GM18909 (cell line): ENCODE measurements around the gene TCHP.
"Not testable (repeated sequence)": the region's sequence is repeated elsewhere in the genome, so short reads cannot be mapped to it uniquely, and the experiment has no call there.

Source experiments
- ATAC-seq: cut with Tn5 transposase; IDR thresholded peaks from one replicate; pipeline ENCODE4 v1.9.1; 2021; ENCODE audit warnings: mild to moderate bottlenecking; ENCODE audit not compliant: unreplicated experiment, poor library complexity

Gene TCHP

DNA sequence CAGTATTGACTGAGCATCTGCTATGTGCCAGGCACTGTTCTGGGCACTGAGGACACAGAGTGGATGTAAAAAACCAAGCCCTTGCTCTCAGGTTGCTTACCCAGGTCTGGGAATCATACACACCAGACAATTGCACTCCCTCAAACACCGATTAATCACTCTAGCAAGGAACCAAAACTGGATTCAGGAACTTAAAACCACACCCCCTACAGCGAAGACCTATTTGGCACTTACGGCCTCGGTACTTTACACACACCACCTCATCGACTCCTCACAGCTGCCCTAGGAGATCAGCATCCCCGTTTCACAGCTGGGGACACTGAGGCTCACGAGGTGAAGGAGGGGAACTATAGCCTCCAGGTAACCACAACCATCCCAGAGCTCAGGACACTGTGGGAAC lies 21.3 kb upstream of the TCHP start:
- no peak for ATAC-seq

DNA sequence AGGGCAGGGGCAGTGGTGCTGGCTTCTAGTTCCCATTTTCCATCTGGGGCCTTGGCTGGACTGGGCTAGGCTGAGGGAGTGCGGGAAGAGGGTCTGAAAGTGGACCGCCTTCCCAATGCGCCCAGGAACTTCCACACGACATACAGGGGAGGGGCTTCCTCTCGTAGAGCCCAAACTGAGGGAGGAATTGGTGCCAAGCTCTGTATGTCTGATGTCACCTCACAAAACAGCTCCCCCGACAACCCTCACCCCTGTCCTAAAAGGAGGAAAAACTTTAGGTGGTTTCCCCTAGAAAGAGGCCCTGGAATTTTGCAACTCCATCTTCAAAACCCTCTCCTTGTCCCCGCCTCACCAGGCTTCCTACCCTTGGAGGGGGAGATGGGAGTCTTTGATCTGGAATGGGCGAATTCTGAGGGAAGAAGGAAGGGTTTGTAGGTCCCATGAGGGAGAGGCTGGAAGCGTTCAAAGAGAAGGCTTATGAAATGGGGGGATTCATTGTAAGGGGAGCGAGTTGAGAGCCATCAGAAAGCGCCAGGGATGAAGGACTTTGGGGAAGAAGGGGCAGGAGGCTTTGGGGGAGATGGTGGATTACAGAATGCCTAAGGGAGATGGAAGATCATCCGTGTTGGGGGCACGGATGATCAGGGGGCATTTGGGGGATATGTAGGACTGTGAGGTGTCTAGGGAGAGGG lies 20.6 kb upstream of the TCHP start:
- no peak for ATAC-seq

DNA sequence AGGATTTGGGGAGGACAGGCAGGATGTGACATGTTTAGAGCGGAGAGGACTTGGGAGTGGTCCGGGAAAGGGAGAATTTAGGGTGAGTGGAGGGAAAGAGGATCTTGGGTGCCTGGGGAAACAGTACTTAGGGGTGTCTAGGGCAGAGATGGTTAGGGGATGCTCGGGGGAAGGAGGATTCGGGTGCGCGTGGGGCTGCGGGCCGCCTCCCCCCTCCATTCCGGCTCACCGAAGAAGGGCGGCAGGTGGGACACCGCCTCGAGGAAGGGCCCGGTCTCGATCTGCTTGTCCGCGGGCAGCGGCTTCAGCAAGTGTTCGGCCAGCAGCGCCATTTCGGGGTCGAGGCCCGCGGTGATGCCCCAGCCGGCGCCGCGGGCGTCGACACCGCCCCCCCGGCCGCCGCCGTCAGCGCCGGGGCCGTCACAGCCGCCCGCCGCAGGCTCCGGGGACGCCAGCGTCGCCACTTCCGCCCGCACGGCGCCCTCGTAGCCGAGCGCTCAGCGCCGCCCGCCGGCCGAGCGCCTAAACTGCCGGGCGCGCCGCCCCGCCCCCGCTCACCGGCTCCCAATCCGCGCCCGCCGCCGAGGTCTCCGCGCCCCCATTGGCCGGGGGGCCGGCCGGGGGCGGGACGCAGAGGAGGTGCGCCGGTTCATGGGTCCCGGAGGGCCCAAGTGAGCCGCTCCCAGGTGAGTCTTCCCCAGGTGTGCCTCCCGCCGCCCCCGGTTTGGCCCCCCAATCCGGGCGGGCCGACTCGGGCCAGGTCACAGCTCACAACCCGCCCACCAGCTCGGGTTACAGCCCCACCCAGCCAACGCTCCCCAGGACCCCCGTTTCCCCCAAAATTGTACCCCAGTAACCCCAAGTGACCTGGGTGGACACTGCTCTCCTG lies 19.8 kb upstream of the TCHP start, which contains the start of gene GLTP:
Gene GLTP, minus strand, starts transcription at position 499 of the 889 bp plus-strand sequence. Its CDS starts 167 bp downstream, at position 332.
- peak; percentile 93 for ATAC-seq

DNA sequence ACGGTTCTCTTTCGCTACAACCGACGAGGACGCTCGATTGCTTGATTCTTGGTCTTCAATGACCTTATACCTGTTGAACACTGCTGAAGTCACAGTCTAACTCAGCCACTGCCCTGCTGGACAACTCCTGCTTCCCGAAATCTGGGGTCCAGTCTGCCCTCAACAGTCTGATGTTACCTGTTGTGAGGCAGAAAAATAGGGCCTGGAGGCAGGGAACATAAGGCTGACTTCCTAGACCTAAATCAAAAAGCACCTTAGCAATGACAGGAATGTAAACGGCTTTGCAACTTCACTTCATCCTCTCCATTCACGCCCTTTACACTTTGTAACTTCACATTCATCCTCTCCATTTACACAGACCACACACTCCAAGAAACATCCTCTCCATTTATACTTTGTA lies 19.1 kb upstream of the TCHP start:
- no peak for ATAC-seq

DNA sequence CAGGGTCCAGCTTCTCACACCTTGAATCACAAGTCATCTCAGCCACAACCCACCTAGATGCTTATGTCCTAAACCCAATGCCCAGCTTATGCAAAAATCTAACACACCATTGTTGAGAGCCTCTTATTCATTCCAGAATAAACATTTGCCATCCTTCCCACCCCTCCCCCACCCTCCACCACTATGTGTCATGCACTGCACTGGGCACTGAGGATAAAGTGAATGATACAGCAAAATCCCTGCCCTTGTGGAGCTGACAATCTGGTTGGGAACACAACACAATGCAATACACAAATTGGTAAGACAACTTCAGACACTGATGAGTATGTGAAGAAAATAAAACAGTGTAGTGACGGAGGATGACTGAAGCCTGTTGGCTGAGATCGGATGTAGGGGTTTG lies 18.3 kb upstream of the TCHP start:
- no peak for ATAC-seq

DNA sequence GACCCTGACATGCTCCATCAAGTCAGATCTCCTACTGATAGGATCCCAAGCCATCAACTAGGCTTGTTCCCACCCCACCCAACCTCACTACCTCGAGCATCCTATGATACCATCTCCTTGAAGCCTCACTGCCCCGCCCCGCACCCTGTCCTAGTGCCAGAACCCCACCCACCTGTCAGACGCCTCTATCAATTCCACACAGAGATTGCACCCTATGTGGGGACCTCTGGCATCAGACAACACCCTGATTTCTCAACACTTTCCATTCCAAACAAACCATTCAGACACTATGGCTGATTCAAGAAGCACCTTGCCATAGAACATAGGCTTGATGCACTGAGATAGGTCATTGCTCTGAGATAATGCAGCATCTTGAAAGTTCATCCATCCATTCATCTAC lies 16.6 kb upstream of the TCHP start:
- ATAC-seq: no peak

DNA sequence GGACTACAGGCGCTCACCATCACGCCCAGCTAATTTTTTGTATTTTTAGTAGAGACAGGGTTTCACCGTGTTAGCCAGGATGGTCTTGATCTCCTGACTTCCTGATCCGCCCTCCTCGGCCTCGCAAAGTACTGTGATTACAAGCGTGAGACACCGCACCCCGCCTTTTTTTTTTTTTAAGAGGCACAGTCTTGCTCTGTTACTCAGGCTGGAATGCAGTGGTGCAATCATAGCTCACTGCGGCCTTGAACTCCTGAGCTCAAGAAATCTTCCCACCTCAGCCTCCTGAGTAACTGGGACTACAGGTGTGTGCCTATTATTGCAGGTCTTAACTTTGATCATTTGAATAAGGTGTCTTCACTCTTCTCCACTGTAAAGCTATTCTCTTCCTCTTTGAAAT lies 14.5 kb upstream of the TCHP start:
- ATAC-seq: no peak

DNA sequence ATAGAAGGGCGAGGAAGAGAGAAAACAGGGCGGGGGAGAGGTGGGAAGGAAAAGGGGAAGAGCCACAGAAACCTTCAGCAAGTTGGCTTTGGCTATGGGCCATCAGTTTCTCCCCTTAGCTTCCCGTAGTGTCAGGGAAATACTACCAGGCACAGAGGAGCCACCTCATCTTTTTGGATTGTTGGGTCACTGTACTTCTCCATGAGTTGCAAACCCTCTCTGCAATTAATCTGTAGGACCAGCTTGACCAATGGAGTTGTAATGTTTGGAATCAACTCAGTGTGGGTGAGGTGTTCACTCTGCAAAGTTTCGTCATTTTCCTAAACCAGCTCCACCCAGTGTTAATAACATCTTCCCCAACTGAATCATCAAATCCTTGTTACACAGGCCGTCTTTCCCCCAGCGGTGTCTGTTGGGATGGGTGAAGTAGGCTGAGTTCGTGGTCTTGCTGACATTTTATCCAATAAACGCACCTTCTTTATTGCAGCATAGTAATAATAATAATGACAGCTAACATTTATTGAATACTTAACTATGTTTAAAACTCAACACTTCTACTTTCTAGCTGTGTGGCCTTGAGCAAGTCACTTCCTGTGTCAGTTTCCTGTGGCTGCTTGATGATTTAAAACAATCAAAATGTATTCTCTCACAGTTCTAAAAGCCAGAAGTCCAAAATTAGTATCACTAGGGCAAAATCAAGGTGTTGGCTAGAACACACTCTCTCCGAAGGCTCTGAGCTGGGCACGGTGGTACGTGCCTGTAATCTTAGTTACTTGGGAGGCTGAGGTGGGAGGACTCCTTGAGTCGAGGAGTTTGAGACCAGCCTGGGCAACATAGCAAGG lies 11.7 kb upstream of the TCHP start:
- ATAC-seq: no peak

DNA sequence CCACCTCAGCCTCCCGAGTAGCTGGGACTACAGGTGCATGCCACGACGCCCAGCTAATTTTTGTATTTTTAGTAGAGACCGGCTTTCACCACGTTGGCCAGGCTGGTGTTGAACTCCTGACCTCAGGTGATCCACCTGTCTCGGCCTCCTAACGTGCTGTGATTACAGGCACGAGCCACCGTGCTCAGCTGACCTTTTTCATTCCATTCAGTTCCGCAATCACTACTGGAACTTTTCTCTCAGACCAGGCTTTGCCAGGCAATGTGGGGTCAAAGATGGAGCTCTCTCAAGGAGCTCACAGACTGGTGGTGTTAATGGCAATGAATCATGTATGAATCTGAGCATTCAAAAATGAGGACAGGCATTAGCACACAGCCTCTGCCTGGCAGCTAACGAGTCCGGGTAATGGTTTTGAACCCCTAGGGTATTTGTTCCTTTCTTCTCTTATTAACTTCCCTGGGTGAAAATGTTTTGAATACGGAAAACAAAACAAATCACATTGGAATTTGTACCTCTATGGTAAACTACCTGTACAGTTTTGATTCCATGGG lies 9.4 kb upstream of the TCHP start:
- ATAC-seq: no peak

DNA sequence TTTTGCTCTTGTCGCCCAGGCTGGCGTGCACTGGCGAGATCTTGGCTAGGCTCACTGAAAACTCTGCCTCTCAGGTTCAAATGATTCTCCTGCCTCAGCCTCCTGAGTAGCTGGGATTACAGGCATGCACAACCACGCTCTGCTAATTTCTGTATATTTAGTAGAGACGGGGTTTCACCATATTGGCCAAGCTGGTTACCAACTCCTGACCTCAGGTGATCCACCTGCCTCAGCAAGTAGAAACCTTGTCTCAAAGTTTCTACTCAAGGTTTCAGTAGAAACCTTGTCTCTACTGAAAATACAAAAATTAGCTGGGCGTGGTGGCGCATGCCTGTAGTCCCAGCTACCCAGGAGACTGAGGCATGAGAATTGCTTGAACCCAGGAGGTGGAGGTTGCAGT lies 8.3 kb upstream of the TCHP start:
- ATAC-seq: not testable (repeated sequence)

DNA sequence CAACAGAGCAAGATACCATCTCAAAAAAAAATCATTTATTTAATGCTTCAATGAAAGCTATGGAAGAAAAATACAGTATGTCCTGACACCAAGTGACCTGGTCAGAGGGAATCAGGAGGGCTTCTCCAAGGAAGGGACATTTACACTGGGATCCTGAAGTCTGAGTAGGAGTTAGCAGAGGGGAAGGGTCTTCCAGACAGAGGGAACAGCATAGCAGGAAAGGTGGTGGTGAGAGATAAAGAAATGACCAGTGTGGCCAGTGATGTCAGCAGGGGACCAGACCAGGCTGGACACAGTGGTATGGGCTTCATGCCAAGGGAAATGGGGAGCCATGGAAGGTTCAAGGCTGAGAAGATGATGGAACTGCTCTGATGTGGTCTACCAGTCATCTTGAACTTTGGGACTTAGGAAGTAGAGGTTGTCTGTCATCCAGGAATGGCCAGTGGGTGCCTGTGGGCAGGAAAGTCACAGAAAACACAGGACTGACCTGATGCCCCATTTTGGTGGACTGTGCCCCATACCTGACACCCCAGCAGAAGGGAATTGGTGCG lies 7.8 kb upstream of the TCHP start:
- no peak for ATAC-seq

DNA sequence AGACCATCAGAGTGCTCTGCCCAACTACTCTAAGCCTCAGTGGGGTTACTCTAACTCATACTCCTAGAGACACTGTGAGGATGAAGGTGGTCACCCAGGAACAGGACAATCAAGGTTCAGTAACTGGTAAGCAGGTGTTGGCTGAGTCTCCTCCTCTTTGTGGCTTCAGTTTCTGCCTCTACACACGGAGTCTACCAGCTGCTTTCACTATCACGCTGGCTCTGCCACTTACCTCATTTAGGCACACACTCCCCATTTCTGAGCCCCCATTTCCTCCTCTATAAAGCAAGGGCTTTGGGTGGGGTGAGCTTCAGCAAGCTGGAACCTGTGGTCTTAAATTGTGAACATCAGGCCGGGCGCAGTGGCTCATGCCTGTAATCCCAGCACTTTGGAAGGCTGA lies 7.3 kb upstream of the TCHP start:
- peak; percentile 83 for ATAC-seq

DNA sequence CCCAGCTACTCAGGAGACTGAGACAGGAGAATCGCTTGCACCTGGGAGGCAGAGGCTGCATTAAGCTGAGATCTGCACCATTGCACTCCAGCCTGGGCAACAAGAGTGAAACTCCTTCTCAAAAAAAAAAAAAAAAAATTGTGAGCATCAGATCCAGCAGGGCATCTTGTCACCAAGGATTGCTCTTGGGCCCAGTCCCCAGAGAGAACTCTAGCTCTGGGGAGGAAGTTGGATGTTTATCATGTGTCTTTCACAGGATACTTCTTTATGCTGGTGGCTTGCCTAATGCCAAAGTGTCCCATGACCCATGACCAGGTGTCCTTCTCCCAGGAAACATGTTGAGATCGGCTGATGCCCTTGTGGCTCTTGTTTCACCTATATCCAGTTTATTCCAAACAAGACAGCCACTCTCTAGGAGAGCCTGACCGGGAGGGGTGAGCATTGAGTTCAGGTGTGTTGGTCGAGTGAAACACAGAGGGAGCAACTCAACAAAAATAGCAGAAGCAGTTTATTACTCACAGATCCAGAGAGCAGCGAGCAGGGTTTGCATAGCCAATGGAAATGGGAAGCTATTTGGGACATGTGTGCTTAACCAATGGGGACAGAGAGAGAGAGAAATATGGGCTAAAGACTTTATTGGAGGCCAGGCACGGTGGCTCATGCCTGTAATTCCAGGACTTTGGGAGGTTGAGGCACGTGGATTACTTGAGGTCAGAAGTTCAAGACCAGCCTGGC lies 6.6 kb upstream of the TCHP start:
- ATAC-seq: no peak

DNA sequence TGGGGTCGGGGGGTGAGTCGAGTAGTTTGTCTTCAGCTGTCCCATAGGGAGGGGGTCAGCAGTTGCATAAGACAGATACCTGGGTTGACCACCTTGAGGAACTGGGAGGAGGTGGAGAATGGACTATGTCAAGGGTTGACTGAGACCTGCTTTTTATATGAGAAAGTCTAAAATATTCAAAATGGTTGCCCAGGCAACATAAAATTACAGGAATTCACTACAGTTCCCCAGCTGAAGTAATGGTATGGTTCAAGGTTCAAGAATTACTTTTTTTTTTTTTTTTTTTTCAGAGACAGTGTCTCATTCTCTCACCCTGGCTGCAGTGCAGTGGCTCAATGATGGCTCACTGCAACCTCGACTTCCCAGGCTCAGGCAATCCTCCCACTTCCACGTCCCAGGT lies 5.1 kb upstream of the TCHP start:
- no peak for ATAC-seq

DNA sequence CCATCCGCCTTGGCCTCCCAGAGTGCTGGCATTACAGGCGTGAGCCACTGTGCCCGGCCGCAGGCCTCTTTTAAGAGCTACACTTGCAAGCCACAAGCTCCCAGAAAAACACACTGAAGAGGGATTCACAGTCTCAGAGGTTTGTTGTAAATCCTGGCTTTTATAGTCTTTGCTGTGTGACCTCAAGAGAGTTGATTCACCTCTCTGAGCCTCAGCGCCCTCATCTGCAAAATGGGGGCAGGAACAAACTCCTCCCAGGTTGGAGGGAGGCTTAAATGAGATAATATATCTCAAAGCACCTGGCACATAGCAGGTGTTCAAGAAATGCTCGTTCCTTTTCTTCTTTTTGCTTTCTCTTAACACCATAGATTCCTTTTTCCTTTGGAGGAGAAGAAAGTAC lies 3.9 kb upstream of the TCHP start:
- ATAC-seq: no peak

DNA sequence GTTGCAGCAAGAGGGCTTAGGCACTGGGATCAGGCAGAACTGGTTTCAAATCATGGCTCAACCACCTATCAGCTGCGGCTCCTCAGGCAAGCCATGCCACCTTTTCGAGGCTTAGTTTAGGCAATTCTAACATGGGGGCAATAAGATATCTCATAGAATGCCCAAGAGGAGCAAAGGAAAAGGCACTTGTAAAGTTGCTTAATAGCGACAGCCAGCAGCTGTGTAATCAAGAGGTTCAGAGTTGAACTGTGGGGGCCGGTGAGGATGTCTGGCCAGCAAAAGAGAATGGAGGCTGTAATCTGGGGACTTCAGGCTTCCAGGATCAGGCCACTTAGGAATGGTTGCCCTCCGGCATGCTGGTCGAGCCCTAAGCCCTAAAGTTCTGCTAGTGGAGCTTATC lies 3.0 kb upstream of the TCHP start:
- ATAC-seq: no peak

DNA sequence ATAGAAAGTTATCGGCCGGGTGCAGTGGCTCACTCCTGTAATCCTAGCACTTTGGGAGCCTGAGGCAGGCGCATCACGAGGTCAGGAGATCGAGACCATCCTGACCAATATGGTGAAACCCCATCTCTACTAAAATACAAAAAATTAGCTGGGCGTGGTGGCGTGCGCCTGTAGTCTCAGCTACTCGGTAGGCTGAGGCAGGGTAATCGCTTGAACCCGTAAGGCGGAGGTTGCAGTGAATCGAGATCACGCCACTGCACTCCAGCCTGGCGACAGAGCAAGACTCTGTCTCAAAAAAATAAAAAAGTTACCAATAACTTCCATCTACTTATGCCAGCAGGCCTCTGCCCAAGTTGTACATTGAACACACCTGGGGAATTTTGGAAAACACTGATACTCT lies 729 bp upstream of the TCHP start:
- not testable (repeated sequence) for ATAC-seq

DNA sequence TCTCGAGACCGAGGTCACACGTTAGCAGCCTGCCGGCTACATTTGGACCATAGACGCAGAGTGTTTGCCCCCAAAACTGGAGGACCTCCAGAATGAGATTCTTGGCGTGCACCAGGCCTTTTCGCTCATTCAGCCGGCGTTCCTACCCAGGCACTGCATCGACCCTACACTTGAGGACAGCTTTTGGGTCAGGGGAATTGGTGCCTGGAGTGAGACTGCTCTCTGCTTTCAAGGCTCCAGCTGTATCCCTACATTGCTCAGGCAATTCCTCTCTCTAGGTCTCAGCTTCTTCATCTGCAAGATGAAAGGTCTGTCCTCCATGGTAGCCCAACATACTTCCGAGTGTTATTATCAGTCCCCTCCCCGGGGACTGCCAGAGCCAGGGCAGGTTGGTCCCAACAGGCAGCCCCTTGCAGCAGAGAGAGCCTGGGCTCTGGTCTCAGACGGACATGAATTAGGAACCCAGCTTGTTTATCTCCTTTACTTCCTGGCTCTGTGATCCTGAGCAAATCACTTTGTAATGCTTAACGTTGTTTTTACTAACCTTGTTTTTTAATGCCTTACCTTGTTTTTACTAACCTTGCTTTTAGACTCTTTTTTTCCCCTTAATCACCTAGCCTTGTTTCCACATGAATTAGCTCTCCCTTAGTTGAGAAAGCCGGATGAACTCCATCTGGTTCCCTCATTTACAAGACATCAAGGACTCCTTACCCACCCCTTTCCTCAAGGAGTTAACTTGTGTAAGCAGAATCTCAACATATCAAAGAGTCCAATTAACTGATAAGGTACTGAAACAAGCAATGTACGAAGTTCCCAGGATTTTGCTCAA lies 892 bp downstream of the TCHP start:
- ATAC-seq: peak; percentile 30
